K562 (cell line): ENCODE results near the gene ST14. TPM values are rescaled to one million over a fixed set of nuclear protein-coding genes. Genes with fewer than 3 reads are reported as not detected.
A peak's percentile ranks its signal among the peaks of the same experiment; 100 is the strongest.

Experiments used
- ATAC-seq: fragments of 200-7000 bp; cut with Tn5 transposase; 3 replicates; pipeline ENCODE4 v1.9.1; 2020; ENCODE audit warnings: moderate library complexity
- BruUV-seq: library from RNA; stranded (reverse); fragments of 400-500 nt; replicated peaks from 2 replicates; lab custom pipeline; 2021; lab: Mats Ljungman, UMichigan
- CTCF ChIA-PET: fragments of 300-600 bp; formaldehyde crosslinking; extraction: SDS; loops from one replicate; lab custom pipeline; 2021; ENCODE audit warnings: low intra/inter-chr PET ratio; lab: Yijun Ruan, JAX
- POLR2A ChIA-PET: fragments of 300-600, 350-650 bp; sonication (Branson Sonifier 250); formaldehyde crosslinking; extraction: SDS; loops from one replicate; lab custom pipeline; 2021; ENCODE audit warnings: antibody characterized with exemption, inconsistent platforms; lab: Yijun Ruan, JAX
- DNase-seq, 4 experiments: peaks; one replicate each; pipeline versions ENCODE4 v3.0.0 to v3.0.0-alpha.2; 2011 to 2018; ENCODE audit warnings: low spot score in 3 of 4, mixed read lengths in 3 of 4; ENCODE audit errors: extremely low read depth in 1 of 4
- FAIRE-seq: peaks from 2 replicates; lab custom pipeline; 2011; peaks lifted over from hg19 to GRCh38; lab: Jason Lieb, UNC
- H2AFZ ChIP-seq: 2 replicates; pipeline ENCODE4 v1.6.0; 2011; ENCODE audit warnings: low read depth, low read length, control low read depth, inconsistent platforms
- H3K27ac ChIP-seq: fragments of 200-600 bp; 3 replicates; pipeline ENCODE4 v1.8.0; 2011; ENCODE audit warnings: low read depth, mild to moderate bottlenecking, control low read depth, inconsistent platforms, low read length, moderate library complexity, mixed read lengths; ENCODE audit errors: extremely low read depth
- H3K27me3 ChIP-seq, 2 experiments: fragments of 300-600 bp in 1 of 2; 2 replicates in 1 of 2; 3 replicates in 1 of 2; pipeline versions ENCODE4 v1.6.0 to v1.8.0; 2011; ENCODE audit warnings: inconsistent platforms in 2 of 2, low read length in 2 of 2, mild to moderate bottlenecking in 1 of 2, mixed read lengths in 1 of 2, moderate library complexity in 1 of 2; ENCODE audit not compliant: control insufficient read depth in 2 of 2, insufficient read depth in 2 of 2
- H3K36me3 ChIP-seq: fragments of 300-600 bp; 3 replicates; pipeline ENCODE4 v1.8.0; 2011; ENCODE audit warnings: mild to moderate bottlenecking, low read length, inconsistent platforms; ENCODE audit not compliant: control insufficient read depth, insufficient read depth
- H3K4me1 ChIP-seq, 2 experiments: fragments of 200-600 bp in 1 of 2; replicated peaks in 1 of 2; 2 replicates in 1 of 2; 3 replicates in 1 of 2; pipeline versions ENCODE4 v1.5.1 to v1.8.0; 2011; ENCODE audit warnings: inconsistent platforms in 2 of 2, low read length in 2 of 2, mild to moderate bottlenecking in 1 of 2, mixed read lengths in 1 of 2, moderate library complexity in 1 of 2; ENCODE audit not compliant: control insufficient read depth in 2 of 2, insufficient read depth in 2 of 2
- H3K4me2 ChIP-seq: 2 replicates; pipeline ENCODE4 v1.6.1; 2011; ENCODE audit warnings: low read length, control low read depth, inconsistent platforms, mixed read lengths; ENCODE audit not compliant: insufficient read depth
- H3K4me3 ChIP-seq: fragments of 200-600 bp; sonication (generic), shearing (Covaris generic); 2 replicates; pipeline ENCODE4 v1.5.1; 2016; ENCODE audit warnings: control low read depth, inconsistent platforms
- H3K79me2 ChIP-seq: fragments of 200-600 bp; 3 replicates; pipeline ENCODE4 v1.8.0; 2011; ENCODE audit warnings: low read length, inconsistent platforms; ENCODE audit not compliant: control insufficient read depth, insufficient read depth
- H3K9ac ChIP-seq, 2 experiments: 2 replicates each; pipeline versions ENCODE4 v1.6.0 to v1.6.1; 2011; ENCODE audit warnings: low read depth in 2 of 2, low read length in 2 of 2, control low read depth in 1 of 2, inconsistent platforms in 1 of 2, mild to moderate bottlenecking in 1 of 2, mixed read lengths in 1 of 2; ENCODE audit not compliant: insufficient read depth in 1 of 2
- H3K9me1 ChIP-seq: one replicate; pipeline ENCODE4 v1.6.0; 2011; ENCODE audit warnings: inconsistent platforms, mild to moderate bottlenecking, low read length, moderate library complexity; ENCODE audit not compliant: control insufficient read depth, insufficient read depth
- H3K9me3 ChIP-seq: replicated peaks from 2 replicates; pipeline ENCODE4 v1.5.1; 2011; ENCODE audit warnings: low read depth, low read length, inconsistent platforms; ENCODE audit not compliant: control insufficient read depth, insufficient read depth
- H4K20me1 ChIP-seq: replicated peaks from 2 replicates; pipeline ENCODE4 v1.6.1; 2011; ENCODE audit warnings: low read length, inconsistent platforms, mixed read lengths; ENCODE audit not compliant: control insufficient read depth, insufficient read depth
- CHD2 ChIP-seq: IDR thresholded peaks from 2 replicates; pipeline ENCODE4 v1.6.1; 2011; ENCODE audit warnings: low read depth, low read length
- RFX1 ChIP-seq: fragments of 450-650 bp; IDR thresholded peaks from 2 replicates; pipeline ENCODE4 v1.6.1; 2016; ENCODE audit warnings: mild to moderate bottlenecking, moderate library complexity
- SPI1 ChIP-seq: IDR thresholded peaks from 2 replicates; pipeline ENCODE4 v1.6.1; 2011; ENCODE audit warnings: low read depth, low read length, control low read depth, borderline replicate concordance
- ZBTB7A ChIP-seq: IDR thresholded peaks from 2 replicates; pipeline ENCODE4 v1.6.1; 2011; ENCODE audit warnings: low read depth, mild to moderate bottlenecking, low read length, moderate library complexity, borderline replicate concordance; ENCODE audit not compliant: control insufficient read depth
- WGBS: fragments of 100-300 bp; shearing (Covaris generic); methylation state at CpG from one replicate; pipeline ENCODE4 v1.1.6; 2016; ENCODE audit warnings: low coverage, mixed read lengths; ENCODE audit not compliant: insufficient coverage; ENCODE audit errors: missing lambda C conversion rate; 5-methylcytosine and 5-hydroxymethylcytosine counted together
- in situ Hi-C: fragments of 300-500 bp; cut with MboI; formaldehyde crosslinking; loops from 4 replicates; pipeline ENCODE4 v1.15.0; 2018; ENCODE audit warnings: inconsistent platforms, mixed read lengths
- intact Hi-C: fragments of 100-400 bp; cut with micrococcal nuclease; formaldehyde crosslinking; loops from 2 replicates; pipeline ENCODE4 v1.14.2; 2022
- polyA plus RNA-seq, 8 experiments: library from polyadenylated mRNA; depleted of rRNA in 4 of 8; stranded (reverse) in 5 of 8; unstranded in 3 of 8; fragments of >200 nt; fragmentation: Nextera tagmentation in 2 of 8; fragmentation: Illumina TruSeq in 1 of 8; extraction: Ambion mirVana in 2 of 8; extraction: Trizol in 1 of 8; gene quantifications; 2 replicates each; pipeline versions ENCODE4 v1.2.1 to v1.2.3, GENCODE V29; 2011 to 2014; ENCODE audit warnings: inconsistent platforms in 1 of 8, missing spikeins in 1 of 8
- total RNA-seq, 7 experiments: library from RNA; depleted of rRNA in 6 of 7; stranded (reverse); fragments of >200 nt in 6 of 7; fragmentation: Illumina TruSeq in 2 of 7; extraction: Trizol in 2 of 7; gene quantifications; 2 replicates each; pipeline versions ENCODE4 v1.2.1 to v1.2.3, GENCODE V29; 2011 to 2021; ENCODE audit warnings: low replicate concordance in 1 of 7

Gene ST14
- total and polyA plus RNA-seq, 9 of the 15 experiments (the other 6 are each of a cell fraction or from before 2014, with no cell fraction given): 0.08 to 0.20 TPM; not detected in 7

DNA sequence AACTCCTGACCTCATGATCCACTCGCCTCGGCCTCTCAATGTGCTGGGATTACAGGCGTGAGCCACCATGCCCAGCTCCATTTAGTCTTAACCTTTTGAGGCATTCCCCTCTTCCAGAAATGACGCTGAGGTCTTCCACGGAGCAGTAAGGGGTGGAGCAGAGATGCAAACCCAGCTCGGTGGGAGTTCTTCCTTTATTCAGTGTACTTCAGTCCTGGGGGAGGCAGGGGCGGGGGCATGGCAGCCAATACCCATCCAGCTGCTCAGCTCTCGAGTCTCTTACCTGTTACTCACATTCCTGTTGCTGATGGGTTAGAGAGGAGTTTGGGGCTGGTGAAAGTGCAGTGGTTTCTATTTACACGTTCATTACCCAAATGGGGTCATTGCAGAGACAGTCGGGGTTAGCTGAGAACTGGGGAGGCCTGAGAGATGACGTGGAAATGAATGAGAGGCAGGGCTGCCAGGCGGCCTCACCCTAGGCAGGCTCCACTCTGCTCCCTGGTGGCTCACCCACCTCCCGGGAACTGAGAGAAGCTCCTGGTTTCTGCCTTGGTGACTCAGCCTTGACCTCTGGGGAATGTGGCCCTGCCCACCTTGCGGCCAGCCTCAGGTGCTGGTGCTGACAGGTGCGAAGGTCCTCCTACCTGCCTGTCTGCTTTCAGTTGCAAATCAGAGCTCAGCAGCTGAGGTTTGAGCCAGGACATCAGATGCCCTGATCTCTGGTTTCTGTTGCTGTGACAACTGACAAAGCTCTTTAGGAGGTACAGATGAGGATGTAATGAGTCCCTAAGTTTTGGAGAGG, 13.4 kb upstream of the ST14 start:
- Histone ChIP-seq H3K9ac (no peak overlapping the region), H3K4me3 (no peak overlapping the region), H2AFZ (no peak overlapping the region), H3K36me3 (peaks cover 50% of the 10 kb centered on the region), H3K9me3 (no peaks in the 10 kb centered on the region), H4K20me1 (0 out of 2 replicates have a peak, but pooled peaks cover 3% of the 10 kb centered on the region), H3K4me1 (0 out of 5 replicates have a peak, but pooled peaks cover 0 to 3% of the 10 kb centered on the region in 2 experiments), H3K27me3 (no peaks in the 10 kb centered on the region), H3K4me2 (no peak overlapping the region), H3K79me2 (no peaks in the 10 kb centered on the region), H3K27ac (no peak overlapping the region), H3K9me1 (peaks cover 4% of the 10 kb centered on the region)
- FAIRE-seq: no peak
- ChIA-PET CTCF (no interaction called here), POLR2A (interaction anchor here (0.7 to 1.1 kb wide), 4 partner anchors 10 to 371 kb away, joined by 3 to 5 read pairs (median 4); no protein-coding TSS in a partner anchor)
- TF ChIP-seq RFX1 (peak; percentile 28), ZBTB7A (no peak)
- DNase-seq: no peak
- BruUV-seq: no TSS peak
- WGBS: 73% methylated on average over 15 of the region's 15 CpGs
- peak; percentile 60 for ATAC-seq
- intact Hi-C loops: no loop called here
- in situ Hi-C loops: no loop called here

DNA sequence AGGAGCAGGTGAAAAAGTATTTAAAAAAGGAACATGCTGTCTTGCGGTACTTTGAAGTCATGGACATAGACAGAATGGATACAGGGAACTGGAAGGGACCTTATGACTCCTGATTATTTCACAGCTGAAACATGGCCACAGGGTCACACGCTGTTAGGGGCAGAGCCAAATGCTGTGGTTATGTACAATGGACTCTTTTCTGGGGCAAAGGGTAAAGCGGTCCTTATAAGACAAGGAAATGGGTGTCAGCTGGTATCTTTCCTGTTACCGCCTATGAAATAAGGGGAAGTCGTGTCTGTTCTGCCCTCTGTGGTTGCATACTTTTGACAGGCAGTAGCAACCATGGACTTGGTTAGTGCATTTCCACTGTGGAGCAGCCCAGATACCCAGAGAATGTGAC, 12.8 kb upstream of the ST14 start:
- POLR2A ChIA-PET: interaction anchor here (0.7 to 1.0 kb wide), 3 partner anchors 10 to 370 kb away, joined by 3 to 5 read pairs (median 4); no protein-coding TSS in a partner anchor
- H3K27ac ChIP-seq: no peak overlapping the region
- H3K36me3 ChIP-seq: peaks cover 44% of the 10 kb centered on the region

More for the DNA sequence above, 12.8 kb upstream of the ST14 start:
- Histone ChIP-seq H3K4me1 (0 out of 5 replicates have a peak, but pooled peaks cover 0 to 3% of the 10 kb centered on the region in 2 experiments), H3K9ac (no peak overlapping the region), H3K79me2 (no peaks in the 10 kb centered on the region), H3K9me1 (peaks cover 4% of the 10 kb centered on the region), H2AFZ (no peak overlapping the region), H3K4me2 (no peak overlapping the region), H3K9me3 (no peaks in the 10 kb centered on the region), H3K27me3 (no peaks in the 10 kb centered on the region), H3K4me3 (no peak overlapping the region), H4K20me1 (0 out of 2 replicates have a peak, but pooled peaks cover 3% of the 10 kb centered on the region)
- FAIRE-seq: no peak
- CTCF ChIA-PET: no interaction called here
- BruUV-seq: no TSS peak
- in situ Hi-C loops: no loop called here
- peak; percentile 23; the same call in 2 of the 3 replicates for ATAC-seq
- DNase-seq: no peak
- WGBS: 62% methylated on average over 5 of the region's 5 CpGs
- intact Hi-C loops: no loop called here
- TF ChIP-seq SPI1 (0 out of 2 replicates have a peak, but pooled peaks have one; percentile 30), CHD2 (no peak)
